H1 (cell line): ENCODE results near the gene CACNA2D3. TPM values are rescaled to one million over a fixed set of nuclear protein-coding genes. Genes with fewer than 3 reads are reported as not detected.

Experiments used
- CTCF ChIA-PET: fragments of 300-600 bp; sonication (Branson Sonifier 250); formaldehyde crosslinking; loops from one replicate; lab custom pipeline; 2021; ENCODE audit not compliant: partially characterized antibody; lab: Charles Lee
- POLR2A ChIA-PET: fragments of 300-600 bp; sonication (Branson Sonifier 250); formaldehyde crosslinking; loops from one replicate; lab custom pipeline; 2021; ENCODE audit warnings: inconsistent platforms; ENCODE audit not compliant: partially characterized antibody; lab: Charles Lee
- DNase-seq, 2 experiments: peaks; one replicate each; pipeline versions ENCODE4 v3.0.0 to v3.0.0-alpha.2; 2010 to 2022; ENCODE audit warnings: low spot score in 2 of 2, low read depth in 1 of 2, mixed read lengths in 1 of 2
- FAIRE-seq: peaks from 2 replicates; lab custom pipeline; 2011; peaks lifted over from hg19 to GRCh38; lab: Jason Lieb, UNC
- H2AFZ ChIP-seq: 2 replicates; pipeline ENCODE4 v1.8.1; 2012; ENCODE audit warnings: low read length, inconsistent platforms
- H2AK5ac ChIP-seq: 2 replicates; pipeline ENCODE4 v1.6.1; 2013; ENCODE audit warnings: low read depth, low read length
- H2BK120ac ChIP-seq: replicated peaks from 2 replicates; pipeline ENCODE3; 2013; ENCODE audit warnings: low read depth, low read length, inconsistent platforms
- H2BK12ac ChIP-seq: 2 replicates; pipeline ENCODE4 v1.6.1; 2013; ENCODE audit warnings: low read depth, low read length
- H2BK15ac ChIP-seq: 2 replicates; pipeline ENCODE4 v1.6.1; 2013; ENCODE audit warnings: low read length
- H2BK20ac ChIP-seq: 2 replicates; pipeline ENCODE4 v1.6.1; 2013; ENCODE audit warnings: low read length
- H2BK5ac ChIP-seq: 2 replicates; pipeline ENCODE4 v1.6.1; 2013; ENCODE audit warnings: low read depth, low read length
- H3K14ac ChIP-seq: 2 replicates; pipeline ENCODE4 v1.6.1; 2013; ENCODE audit warnings: inconsistent platforms; ENCODE audit not compliant: insufficient read length
- H3K18ac ChIP-seq: 2 replicates; pipeline ENCODE4 v1.6.1; 2013; ENCODE audit warnings: low read length; ENCODE audit errors: extremely low read depth
- H3K23ac ChIP-seq: 2 replicates; pipeline ENCODE4 v1.6.1; 2013; ENCODE audit warnings: inconsistent platforms; ENCODE audit not compliant: insufficient read length
- H3K23me2 ChIP-seq: 2 replicates; pipeline ENCODE4 v1.6.1; 2013; ENCODE audit warnings: low read depth, low read length
- H3K27ac ChIP-seq: 2 replicates; pipeline ENCODE4 v1.6.1; 2011; ENCODE audit warnings: low read depth, low read length, inconsistent platforms
- H3K27me3 ChIP-seq, 4 experiments: replicated peaks in 1 of 4; 1 replicate in 1 of 4; 2 replicates in 3 of 4; pipeline versions ENCODE4 v1.6.1 to v1.8.1; 2011 to 2013; ENCODE audit warnings: low read length in 3 of 4, mild to moderate bottlenecking in 3 of 4, inconsistent platforms in 2 of 4, mixed read lengths in 2 of 4, moderate library complexity in 1 of 4; ENCODE audit not compliant: control insufficient read depth in 3 of 4, insufficient read depth in 3 of 4; ENCODE audit errors: extremely low read depth in 1 of 4
- H3K36me3 ChIP-seq, 4 experiments: 2 replicates each; pipeline versions ENCODE4 v1.6.1 to v1.8.1; 2011 to 2013; ENCODE audit warnings: mild to moderate bottlenecking in 4 of 4, low read length in 3 of 4, moderate library complexity in 2 of 4, control low read depth in 1 of 4, inconsistent platforms in 1 of 4; ENCODE audit not compliant: insufficient read depth in 4 of 4, control insufficient read depth in 2 of 4
- H3K4ac ChIP-seq: replicated peaks from 2 replicates; pipeline ENCODE3; 2013; ENCODE audit warnings: low read length, low read depth, mixed read lengths, inconsistent platforms; ENCODE audit not compliant: insufficient read length
- H3K4me1 ChIP-seq, 4 experiments: replicated peaks in 1 of 4; 1 replicate in 1 of 4; 2 replicates in 3 of 4; pipeline versions ENCODE4 v1.6.1 to v1.8.1; 2011 to 2013; ENCODE audit warnings: low read length in 3 of 4, inconsistent platforms in 2 of 4, mixed read lengths in 1 of 4; ENCODE audit not compliant: insufficient read depth in 4 of 4, control insufficient read depth in 3 of 4
- H3K4me2 ChIP-seq, 2 experiments: 2 replicates each; pipeline versions ENCODE4 v1.6.1 to v1.8.1; 2011 to 2013; ENCODE audit warnings: low read depth in 2 of 2, low read length in 2 of 2, control low read depth in 1 of 2, inconsistent platforms in 1 of 2, mild to moderate bottlenecking in 1 of 2; ENCODE audit not compliant: insufficient read depth in 1 of 2
- H3K4me3 ChIP-seq, 4 experiments: fragments of 200-600, 300-600 bp in 1 of 4; sonication (generic), shearing (Covaris generic), sonication (Bioruptor Twin) in 1 of 4; 2 replicates each; pipeline versions ENCODE4 v1.5.1 to v1.8.1; 2011 to 2016; ENCODE audit warnings: low read length in 4 of 4, low read depth in 3 of 4, control low read depth in 2 of 4, inconsistent platforms in 2 of 4, mild to moderate bottlenecking in 2 of 4, mixed read lengths in 1 of 4, moderate library complexity in 1 of 4; ENCODE audit not compliant: insufficient read depth in 2 of 4; ENCODE audit errors: extremely low read depth in 1 of 4
- H3K56ac ChIP-seq: replicated peaks from 2 replicates; pipeline ENCODE3; 2013; ENCODE audit warnings: low read depth, mild to moderate bottlenecking, mixed read lengths, low read length, inconsistent platforms; ENCODE audit not compliant: insufficient read length
- H3K79me1 ChIP-seq: 2 replicates; pipeline ENCODE4 v1.6.1; 2013; ENCODE audit warnings: low read depth, low read length, control low read depth
- H3K79me2 ChIP-seq, 2 experiments: 2 replicates each; pipeline versions ENCODE4 v1.6.1 to v1.8.1; 2012 to 2013; ENCODE audit warnings: low read length in 2 of 2, mild to moderate bottlenecking in 2 of 2, inconsistent platforms in 1 of 2; ENCODE audit not compliant: insufficient read depth in 2 of 2, control insufficient read depth in 1 of 2
- H3K9ac ChIP-seq, 4 experiments: replicated peaks in 1 of 4; 1 replicate in 1 of 4; 2 replicates in 3 of 4; pipeline versions ENCODE4 v1.6.1 to v1.8.1; 2011 to 2013; ENCODE audit warnings: low read depth in 3 of 4, low read length in 3 of 4, control low read depth in 2 of 4, mild to moderate bottlenecking in 2 of 4, moderate library complexity in 2 of 4, inconsistent platforms in 1 of 4; ENCODE audit errors: extremely low read depth in 1 of 4
- H3K9me3 ChIP-seq, 2 experiments: 2 replicates each; pipeline versions ENCODE4 v1.6.1 to v1.8.1; 2012 to 2013; ENCODE audit warnings: mild to moderate bottlenecking in 2 of 2, moderate library complexity in 2 of 2, control low read depth in 1 of 2, inconsistent platforms in 1 of 2, low read depth in 1 of 2, low read length in 1 of 2, mixed read lengths in 1 of 2; ENCODE audit not compliant: insufficient read depth in 2 of 2
- H4K20me1 ChIP-seq, 2 experiments: replicated peaks in 1 of 2; 2 replicates each; pipeline versions ENCODE3 to v1.8.1; 2011 to 2013; ENCODE audit warnings: inconsistent platforms in 2 of 2, low read length in 2 of 2, mild to moderate bottlenecking in 1 of 2; ENCODE audit not compliant: insufficient read depth in 2 of 2, control insufficient read depth in 1 of 2
- H4K5ac ChIP-seq: 2 replicates; pipeline ENCODE4 v1.6.1; 2013; ENCODE audit warnings: low read length, low read depth, mixed read lengths, inconsistent platforms; ENCODE audit not compliant: insufficient read length
- H4K8ac ChIP-seq: 2 replicates; pipeline ENCODE4 v1.8.0; 2013; ENCODE audit warnings: mild to moderate bottlenecking, moderate library complexity, low read length, inconsistent platforms; ENCODE audit not compliant: insufficient read depth; ENCODE audit errors: extremely low read depth
- H4K91ac ChIP-seq: replicated peaks from 2 replicates; pipeline ENCODE3; 2013; ENCODE audit warnings: low read length, mixed read lengths, inconsistent platforms; ENCODE audit not compliant: insufficient read length
- BACH1 ChIP-seq: IDR thresholded peaks from 2 replicates; pipeline ENCODE4 v1.6.1; 2012; ENCODE audit warnings: low read length, improper control_type of control experiment
- BRCA1 ChIP-seq: IDR thresholded peaks from 2 replicates; pipeline ENCODE4 v1.6.1; 2012; ENCODE audit warnings: low read depth, low read length, improper control_type of control experiment
- CHD1 ChIP-seq: IDR thresholded peaks from 2 replicates; pipeline ENCODE4 v1.6.1; 2012; ENCODE audit warnings: low read depth, low read length, improper control_type of control experiment
- CHD2 ChIP-seq: IDR thresholded peaks from 2 replicates; pipeline ENCODE4 v1.6.1; 2012; ENCODE audit warnings: low read length, improper control_type of control experiment
- FOSL1 ChIP-seq: IDR thresholded peaks from 2 replicates; pipeline ENCODE4 v1.6.1; 2011; ENCODE audit warnings: mild to moderate bottlenecking, low read depth, low read length, moderate library complexity; ENCODE audit not compliant: insufficient read depth
- KDM5A ChIP-seq: fragments of 200-600 bp; IDR thresholded peaks from 2 replicates; pipeline ENCODE4 v1.7.1; 2012; ENCODE audit warnings: mild to moderate bottlenecking, low read length, inconsistent platforms, mixed read lengths
- NANOG ChIP-seq: IDR thresholded peaks from 2 replicates; pipeline ENCODE4 v1.6.1; 2011; ENCODE audit warnings: low read length, low read depth, mild to moderate bottlenecking, inconsistent platforms; ENCODE audit not compliant: insufficient read depth, poor library complexity, severe bottlenecking
- POU5F1 ChIP-seq: IDR thresholded peaks from 2 replicates; pipeline ENCODE4 v1.6.1; 2011; ENCODE audit warnings: low read depth, mild to moderate bottlenecking, low read length, moderate library complexity
- RFX5 ChIP-seq: IDR thresholded peaks from 2 replicates; pipeline ENCODE4 v1.6.1; 2011; ENCODE audit warnings: low read depth, low read length, improper control_type of control experiment, borderline replicate concordance
- RNF2 ChIP-seq: fragments of 200-900, 300-1000 bp; sonication (generic); IDR thresholded peaks from 2 replicates; pipeline ENCODE4 v1.7.1; 2016; ENCODE audit warnings: borderline replicate concordance, low read depth, mild to moderate bottlenecking, antibody characterized with exemption, low read length; ENCODE audit not compliant: poor library complexity, severe bottlenecking; ENCODE audit errors: missing control alignments
- SIRT6 ChIP-seq: IDR thresholded peaks from one replicate; pipeline ENCODE4 v1.7.1; 2012; ENCODE audit warnings: low read length, inconsistent platforms
- SP1 ChIP-seq: IDR thresholded peaks from 2 replicates; pipeline ENCODE4 v1.6.1; 2011; ENCODE audit warnings: low read depth, low read length
- SUZ12 ChIP-seq: fragments of 200-600 bp; sonication (generic); IDR thresholded peaks from 2 replicates; pipeline ENCODE4 v1.6.1; 2012; ENCODE audit warnings: mild to moderate bottlenecking, inconsistent platforms, low read length, moderate library complexity, mixed read lengths
- WGBS, 2 experiments: shearing (Covaris generic) in 1 of 2; methylation state at CpG; one replicate each; pipeline versions ENCODE4 v1.1.6 to v1.1.7; 2013 to 2015; ENCODE audit warnings: low lambda C conversion rate in 2 of 2, mixed read lengths in 2 of 2, inconsistent platforms in 1 of 2, low coverage in 1 of 2, missing lambda C conversion rate in 1 of 2; ENCODE audit not compliant: insufficient replicate concordance in 2 of 2, insufficient coverage in 1 of 2, insufficient read length in 1 of 2; ENCODE audit errors: extremely low coverage in 1 of 2, missing lambda C conversion rate in 1 of 2; 5-methylcytosine and 5-hydroxymethylcytosine counted together
- polyA plus RNA-seq, 7 experiments: library from polyadenylated mRNA; depleted of rRNA in 3 of 7; stranded (reverse) in 5 of 7; unstranded in 2 of 7; fragments of >200 nt in 5 of 7; fragments of 200-250 nt in 2 of 7; gene quantifications; 1 replicate in 5 of 7; 2 replicates in 1 of 7; 4 replicates in 1 of 7; pipeline versions ENCODE4 v1.2.1 to v1.2.3, GENCODE V29; 2011 to 2013; ENCODE audit warnings: missing spikeins in 2 of 7, mixed read lengths in 2 of 7
- total RNA-seq: library from RNA; stranded (reverse); fragmentation: NEBNext Ultra II Directional; extraction: Animal tissue kit (Norgen Biotek cat#: 25700); gene quantifications from 2 replicates; pipeline ENCODE4 v1.2.1, GENCODE V29; 2021

CACNA2D3 gene
- total and polyA plus RNA-seq, 2 of the 8 experiments (the other 6 are each of a cell fraction or from before 2014, with no cell fraction given) = 1.5 to 1.8 TPM

DNA sequence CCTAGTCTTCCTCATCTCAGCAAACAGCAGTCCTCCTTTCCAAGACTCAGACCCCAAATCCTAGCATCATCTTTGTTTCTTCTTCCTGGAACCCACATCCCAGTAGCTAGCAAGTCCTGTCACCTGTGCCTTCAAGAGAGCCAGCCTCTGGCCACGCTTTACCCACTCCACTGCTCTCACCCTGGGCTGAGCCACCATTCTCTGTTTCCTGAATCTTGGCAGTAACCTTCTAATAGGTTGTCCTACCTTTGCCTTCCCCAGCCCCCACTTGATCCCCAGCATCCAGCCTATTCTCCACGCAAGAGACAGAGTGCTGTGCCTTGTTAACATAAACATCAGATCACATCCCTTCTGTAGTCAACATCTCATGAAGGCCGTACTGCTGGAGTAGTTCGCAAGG, 482.1 kb downstream of the CACNA2D3 start:
- DNase-seq (no peak), FAIRE-seq (no peak)
- Histone ChIP-seq H2BK20ac (no peak overlapping the region), H3K9ac (no peak overlapping the region), H2BK12ac (no peak overlapping the region), H3K4me1 (peaks cover 2 to 12% (median 6%) of the 10 kb centered on the region in 4 experiments; a peak in 6 of 7 replicates), H2BK15ac (no peak overlapping the region), H3K36me3 (no peaks in the 10 kb centered on the region), H4K5ac (no peak overlapping the region), H2BK120ac (no peak overlapping the region), H3K27ac (no peak overlapping the region), H3K14ac (no peak overlapping the region), H3K9me3 (0 out of 4 replicates have a peak, but pooled peaks cover 0 to 3% of the 10 kb centered on the region in 2 experiments), H3K4me3 (no peak overlapping the region), H3K23me2 (no peaks in the 10 kb centered on the region), H3K4ac (no peak overlapping the region), H3K79me1 (no peaks in the 10 kb centered on the region), H2AFZ (no peak overlapping the region), H4K20me1 (no peaks in the 10 kb centered on the region), H3K18ac (no peak overlapping the region), H3K79me2 (no peaks in the 10 kb centered on the region), H4K8ac (no peak overlapping the region), H3K27me3 (peaks cover 0 to 3% (median 0%) of the 10 kb centered on the region in 4 experiments; a peak in 1 of 7 replicates), H2AK5ac (no peak overlapping the region), H2BK5ac (no peak overlapping the region), H3K23ac (no peak overlapping the region), H4K91ac (no peak overlapping the region), H3K56ac (no peak overlapping the region), H3K4me2 (no peak overlapping the region)
- ChIA-PET POLR2A (interaction anchor here (0.8 to 1.4 kb wide), 3 partner anchors 11 to 28 kb away, joined by 3 to 4 read pairs (median 3); no protein-coding TSS in a partner anchor), CTCF (no interaction called here)
- WGBS, 2 experiments = 98% methylated on average over 4 of the region's 4 CpGs; no CpG with 5 or more reads in 1 of the 2 experiments
- TF ChIP-seq CHD1 (no peak), CHD2 (no peak), SIRT6 (no peak), KDM5A (no peak), BACH1 (no peak), NANOG (no peak), SP1 (no peak), RNF2 (no peak), BRCA1 (no peak), SUZ12 (no peak), FOSL1 (no peak), POU5F1 (no peak), RFX5 (no peak)
